Liver (tissue), 9 donors: ENCODE measurements around the gene OXGR1. TPM values are rescaled to one million over a fixed set of nuclear protein-coding genes. Genes with fewer than 3 reads are reported as not detected.

ENCODE experiments used
- DNase-seq: peaks from one replicate; pipeline ENCODE4 v3.0.0-alpha.2; 2017; ENCODE audit warnings: low spot score
- H3K27ac ChIP-seq, 2 donors: one replicate each; pipeline ENCODE4 v1.7.0; 2013; ENCODE audit warnings: inconsistent platforms in 2 of 2, low read length in 2 of 2, control low read depth in 1 of 2, low read depth in 1 of 2, mild to moderate bottlenecking in 1 of 2
- H3K27me3 ChIP-seq, 4 donors: one replicate each; pipeline versions ENCODE4 v1.6.1 to v1.7.0; 2013; ENCODE audit warnings: low read length in 3 of 4, inconsistent platforms in 1 of 4, mild to moderate bottlenecking in 1 of 4, moderate library complexity in 1 of 4; ENCODE audit not compliant: control insufficient read depth in 4 of 4, insufficient read depth in 4 of 4
- H3K36me3 ChIP-seq, 4 donors: one replicate each; pipeline versions ENCODE4 v1.6.1 to v1.7.0; 2013; ENCODE audit warnings: low read length in 3 of 4, mild to moderate bottlenecking in 3 of 4, low read depth in 1 of 4, moderate library complexity in 1 of 4; ENCODE audit not compliant: control insufficient read depth in 4 of 4, insufficient read depth in 3 of 4
- H3K4me1 ChIP-seq, 4 donors: one replicate each; pipeline versions ENCODE4 v1.6.1 to v1.7.0; 2013; ENCODE audit warnings: low read length in 3 of 4, mild to moderate bottlenecking in 3 of 4, moderate library complexity in 1 of 4; ENCODE audit not compliant: control insufficient read depth in 4 of 4, insufficient read depth in 4 of 4
- H3K4me3 ChIP-seq, 3 donors: one replicate each; pipeline versions ENCODE4 v1.6.1 to v1.7.0; 2013; ENCODE audit warnings: low read length in 3 of 3, control low read depth in 1 of 3, low read depth in 1 of 3, mild to moderate bottlenecking in 1 of 3
- H3K9ac ChIP-seq, 2 donors: one replicate each; pipeline ENCODE4 v1.7.0; 2013; ENCODE audit warnings: low read length in 2 of 2, mild to moderate bottlenecking in 2 of 2, moderate library complexity in 2 of 2, control low read depth in 1 of 2, low read depth in 1 of 2
- H3K9me3 ChIP-seq, 4 donors: one replicate each; pipeline versions ENCODE4 v1.6.1 to v1.7.0; 2013; ENCODE audit warnings: low read length in 3 of 4; ENCODE audit not compliant: control insufficient read depth in 4 of 4
- CTCF ChIP-seq: fragments of 150-350 bp; IDR thresholded peaks from 2 replicates; pipeline ENCODE4 v1.5.1; 2017; ENCODE audit warnings: improper control_type of control experiment, low read depth, low read length; ENCODE audit not compliant: missing input control
- EGR1 ChIP-seq, 2 donors: IDR thresholded peaks; 2 replicates each; pipeline ENCODE4 v1.6.1; 2016 to 2018; ENCODE audit warnings: antibody characterized with exemption in 2 of 2, low read depth in 2 of 2
- GABPA ChIP-seq, 2 donors: IDR thresholded peaks in 1 of 2; conservative IDR thresholded peaks in 1 of 2; 2 replicates each; pipeline ENCODE4 v1.6.1; 2016; ENCODE audit warnings: antibody characterized with exemption in 2 of 2, mild to moderate bottlenecking in 1 of 2, moderate library complexity in 1 of 2
- HNF4G ChIP-seq: IDR thresholded peaks from 2 replicates; pipeline ENCODE4 v1.6.1; 2016; ENCODE audit warnings: antibody characterized with exemption
- JUND ChIP-seq, 2 donors: IDR thresholded peaks; 2 replicates each; pipeline ENCODE4 v1.6.1; 2016; ENCODE audit warnings: antibody characterized with exemption in 2 of 2
- NR2F2 ChIP-seq: IDR thresholded peaks from 2 replicates; pipeline ENCODE4 v1.6.1; 2016; ENCODE audit warnings: antibody characterized with exemption
- RAD21 ChIP-seq, 2 donors: IDR thresholded peaks; 2 replicates each; pipeline ENCODE4 v1.6.1; 2016; ENCODE audit warnings: antibody characterized with exemption in 2 of 2, mild to moderate bottlenecking in 2 of 2
- REST ChIP-seq: IDR thresholded peaks from 2 replicates; pipeline ENCODE4 v1.6.1; 2016; ENCODE audit warnings: antibody characterized with exemption, mild to moderate bottlenecking
- SP1 ChIP-seq: IDR thresholded peaks from 2 replicates; pipeline ENCODE4 v1.6.1; 2018; ENCODE audit warnings: antibody characterized with exemption, mild to moderate bottlenecking
- WGBS: extraction: QIAGEN DNeasy Blood & Tissue Kit; methylation state at CpG from one replicate; pipeline ENCODE4 v1.1.7; 2013; 5-methylcytosine and 5-hydroxymethylcytosine counted together
- polyA plus RNA-seq, 2 donors: library from polyadenylated mRNA; stranded (reverse) in 1 of 2; unstranded in 1 of 2; fragments of 200-250 nt in 1 of 2; fragments of >200 nt in 1 of 2; fragmentation: Nextera tagmentation in 1 of 2; extraction: Ambion mirVana in 1 of 2; gene quantifications; one replicate each; pipeline versions ENCODE4 v1.2.1 to v1.2.3, GENCODE V29; 2013 to 2015
- total RNA-seq, 2 donors: library from RNA; depleted of rRNA; stranded (reverse); fragments of >200 nt; gene quantifications; one replicate each; pipeline ENCODE4 v1.2.3, GENCODE V29; 2014
- TF ChIP-seq, protein P1 (sequence below): IDR thresholded peaks from 2 replicates; pipeline ENCODE4 v1.6.1; 2016; ENCODE audit warnings: antibody characterized with exemption
- donor health status: healthy.
- donor health status: healthy.
- donor health status: healthy.
- donor health status: healthy.
- donor health status: healthy.

Gene OXGR1
- total and polyA plus RNA-seq, 4 donors = not detected

DNA sequence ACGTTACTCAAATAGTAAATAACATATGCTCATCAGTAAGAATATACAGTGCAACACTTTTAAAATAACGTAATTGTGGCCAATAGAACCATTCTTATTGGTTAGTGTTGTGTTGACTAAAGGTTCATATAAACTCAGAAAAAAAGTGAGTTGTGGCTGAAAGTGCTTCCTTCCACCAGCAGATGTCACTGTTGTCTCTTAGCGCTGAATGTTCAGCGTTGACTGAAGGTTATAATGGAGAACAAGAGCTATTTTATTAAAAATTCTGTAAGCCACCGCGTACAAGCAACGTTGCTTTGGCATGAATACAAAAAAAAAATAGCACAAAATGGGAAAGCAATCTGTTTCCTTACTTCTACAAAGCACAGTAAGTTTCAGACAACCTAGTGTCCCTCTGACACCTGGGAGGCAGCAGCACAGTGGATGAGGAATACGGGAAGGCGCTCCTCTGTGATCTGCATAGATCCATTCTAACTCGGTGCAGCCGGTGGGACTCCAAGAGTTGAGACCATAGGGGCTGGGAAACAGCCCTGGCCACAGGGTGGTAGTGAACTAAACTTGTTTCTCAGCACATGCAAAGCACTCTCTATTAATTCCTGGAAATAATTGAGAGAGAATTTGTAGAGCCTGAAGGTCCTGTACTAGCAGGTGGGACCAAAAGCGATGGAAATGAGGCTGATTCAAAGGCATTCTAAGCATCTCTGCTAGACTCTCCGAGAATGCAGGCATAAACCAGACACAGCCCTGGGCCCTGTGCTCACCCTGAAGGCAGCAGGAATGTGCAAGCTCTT, 23.9 kb upstream of the OXGR1 start:
- no peak overlapping the region for H3K27ac ChIP-seq

GRCh38 chr13:97017322-97017721, 23.0 kb upstream of the OXGR1 start:
- H3K9ac ChIP-seq = no peak overlapping the region
- H3K4me3 ChIP-seq = no peak overlapping the region
- peaks cover 0 to 3% (median 0%) of the 10 kb centered on the region in 4 donors for H3K4me1 ChIP-seq
- TF ChIP-seq, protein P1, sequence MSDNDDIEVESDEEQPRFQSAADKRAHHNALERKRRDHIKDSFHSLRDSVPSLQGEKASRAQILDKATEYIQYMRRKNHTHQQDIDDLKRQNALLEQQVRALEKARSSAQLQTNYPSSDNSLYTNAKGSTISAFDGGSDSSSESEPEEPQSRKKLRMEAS = no peak
- H3K27ac ChIP-seq = no peak overlapping the region
- H3K36me3 ChIP-seq = no peaks in the 10 kb centered on the region
- H3K27me3 ChIP-seq = peaks cover 0 to 11% (median 0%) of the 10 kb centered on the region in 4 donors
- no peaks in the 10 kb centered on the region for H3K9me3 ChIP-seq
- no peak for DNase-seq

More for the DNA sequence above, 23.9 kb upstream of the OXGR1 start:
- no peaks in the 10 kb centered on the region for H3K36me3 ChIP-seq
- H3K9ac ChIP-seq = no peak overlapping the region
- peaks cover 0 to 11% (median 0%) of the 10 kb centered on the region in 4 donors for H3K27me3 ChIP-seq
- no peak for DNase-seq
- TF ChIP-seq HNF4G = no peak
- no peak for TF ChIP-seq JUND (IDR thresholded peaks at IDR 0.05)
- TF ChIP-seq CTCF = peak; percentile 88
- TF ChIP-seq REST = no peak
- peak; percentile 85 to 89 for TF ChIP-seq RAD21 (IDR thresholded peaks at IDR 0.05)
- TF ChIP-seq NR2F2 = no peak
- no peak for TF ChIP-seq SP1
- no peak for TF ChIP-seq GABPA (IDR thresholded peaks at IDR 0.05 in 1 of 2, conservative IDR thresholded peaks at IDR 0.05 in 1 of 2)
- TF ChIP-seq EGR1 (IDR thresholded peaks at IDR 0.05; ENCODE audit: low read depth in 2 of 2) = no peak
- peaks cover 0 to 3% (median 0%) of the 10 kb centered on the region in 4 donors for H3K4me1 ChIP-seq
- WGBS = 19% methylated on average over 13 of the region's 13 CpGs
- H3K9me3 ChIP-seq = no peaks in the 10 kb centered on the region
- H3K4me3 ChIP-seq = no peak overlapping the region
